ENCODE measurements around the gene GPATCH1.
"Not testable (repeated sequence)": the region's sequence is repeated elsewhere in the genome, so short reads cannot be mapped to it uniquely, and the experiment has no call there.

The GPATCH1 gene

DNA sequence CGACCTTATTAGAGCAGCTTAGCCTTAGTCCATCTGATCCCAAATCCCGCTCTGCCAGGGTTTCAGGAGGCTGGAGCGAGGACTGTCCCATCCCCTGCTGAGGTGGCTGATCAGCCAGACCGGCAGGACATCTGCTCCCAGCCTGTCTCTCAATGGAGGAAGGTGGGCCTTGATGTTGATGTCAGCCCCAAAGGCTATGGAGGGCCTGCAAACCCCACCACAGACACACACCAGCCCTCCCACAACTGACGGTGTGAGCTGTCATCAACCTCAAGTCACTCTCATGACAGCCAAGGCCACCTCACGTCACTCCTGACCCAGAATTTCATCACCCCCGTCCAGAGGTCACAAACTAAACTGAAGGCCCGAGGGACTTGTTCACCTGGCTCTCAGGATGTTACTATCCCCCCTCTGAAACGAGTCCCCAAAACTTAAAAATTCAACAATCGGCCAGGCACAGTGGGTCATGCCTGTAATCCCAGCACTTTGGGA is 41.8 kb upstream of the GPATCH1 start:
- Histone ChIP-seq H3K36me3 (replicated peaks) (no peaks in the 10 kb centered on the region), H3K27ac (no peak overlapping the region), H3K4me3 (ENCODE audit: low read depth, low read length) (no peak overlapping the region), H3K27me3 (replicated peaks) (no peaks in the 10 kb centered on the region)
- DNase-seq = no peak
- in situ Hi-C loops (cut with HindIII; ENCODE audit: low pct_ligation_motif_present, low sequenced_read_pairs) = no loop called here
- TF ChIP-seq, protein P1, sequence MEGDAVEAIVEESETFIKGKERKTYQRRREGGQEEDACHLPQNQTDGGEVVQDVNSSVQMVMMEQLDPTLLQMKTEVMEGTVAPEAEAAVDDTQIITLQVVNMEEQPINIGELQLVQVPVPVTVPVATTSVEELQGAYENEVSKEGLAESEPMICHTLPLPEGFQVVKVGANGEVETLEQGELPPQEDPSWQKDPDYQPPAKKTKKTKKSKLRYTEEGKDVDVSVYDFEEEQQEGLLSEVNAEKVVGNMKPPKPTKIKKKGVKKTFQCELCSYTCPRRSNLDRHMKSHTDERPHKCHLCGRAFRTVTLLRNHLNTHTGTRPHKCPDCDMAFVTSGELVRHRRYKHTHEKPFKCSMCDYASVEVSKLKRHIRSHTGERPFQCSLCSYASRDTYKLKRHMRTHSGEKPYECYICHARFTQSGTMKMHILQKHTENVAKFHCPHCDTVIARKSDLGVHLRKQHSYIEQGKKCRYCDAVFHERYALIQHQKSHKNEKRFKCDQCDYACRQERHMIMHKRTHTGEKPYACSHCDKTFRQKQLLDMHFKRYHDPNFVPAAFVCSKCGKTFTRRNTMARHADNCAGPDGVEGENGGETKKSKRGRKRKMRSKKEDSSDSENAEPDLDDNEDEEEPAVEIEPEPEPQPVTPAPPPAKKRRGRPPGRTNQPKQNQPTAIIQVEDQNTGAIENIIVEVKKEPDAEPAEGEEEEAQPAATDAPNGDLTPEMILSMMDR (IDR thresholded peaks at IDR 0.05; ENCODE audit: low read depth, low read length, missing control alignments) = no peak

DNA sequence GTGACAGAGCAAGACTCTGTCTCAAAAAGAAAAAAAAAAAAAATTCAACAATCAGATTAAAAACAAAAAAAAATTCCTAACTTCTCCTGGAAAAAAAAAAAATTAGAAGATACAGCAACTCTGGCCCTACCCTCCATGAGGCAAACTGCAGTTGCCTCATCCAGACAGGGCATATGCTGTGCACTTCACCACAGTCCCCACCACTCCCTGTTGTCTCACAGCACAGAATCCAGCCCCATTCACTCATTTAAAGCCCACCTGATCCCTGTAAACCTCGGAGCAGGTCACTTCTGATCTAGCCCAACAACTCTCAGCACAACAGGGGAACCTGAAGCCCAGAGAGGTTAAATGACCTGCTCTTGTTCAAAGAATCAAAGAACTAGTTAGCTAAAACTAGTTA is 41.2 kb upstream of the GPATCH1 start:
- no peak for DNase-seq
- TF ChIP-seq, protein P1 (IDR thresholded peaks at IDR 0.05; ENCODE audit: low read depth, low read length, missing control alignments) = no peak
- in situ Hi-C loops (cut with HindIII; ENCODE audit: low pct_ligation_motif_present, low sequenced_read_pairs) = no loop called here

DNA sequence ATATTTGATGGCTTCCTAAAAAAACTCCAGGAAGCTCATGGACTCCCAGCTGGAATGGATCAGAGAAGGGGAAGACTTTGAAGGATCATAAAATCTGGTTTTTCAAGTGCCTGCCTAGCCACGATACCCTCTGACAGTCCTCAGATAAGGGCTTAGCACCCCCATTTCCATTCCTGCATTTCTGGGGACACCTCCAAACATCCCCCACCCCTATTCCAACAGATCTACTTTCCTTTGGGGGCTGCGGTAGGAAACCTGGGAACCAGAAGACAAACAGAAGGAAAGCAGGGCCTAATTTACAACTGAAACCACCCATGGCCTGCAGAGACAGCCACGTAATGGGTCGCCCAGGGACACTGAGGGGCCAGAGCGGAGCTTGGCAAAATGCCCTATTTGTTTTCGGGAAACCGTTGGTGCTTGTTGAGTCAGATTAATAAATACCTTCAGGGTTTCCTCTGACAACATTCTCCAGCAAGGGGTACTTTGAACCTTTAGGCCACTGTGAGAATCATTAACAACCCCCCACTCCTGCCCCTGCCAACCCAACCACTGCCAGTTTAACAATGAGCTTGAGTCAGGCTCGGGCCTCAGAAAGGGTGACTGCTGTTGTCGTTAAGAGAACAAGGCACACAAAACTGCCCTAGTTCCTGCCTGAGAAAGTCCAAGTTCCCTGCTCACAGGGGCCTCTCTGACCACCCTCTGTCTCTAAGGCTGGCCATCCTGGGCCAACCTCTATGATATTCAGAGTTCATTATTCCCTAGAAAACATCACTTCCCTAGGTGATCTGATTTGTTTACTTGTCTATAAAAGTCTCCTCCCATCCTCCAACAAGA is 39.8 kb upstream of the GPATCH1 start:
- H3K36me3 ChIP-seq (replicated peaks) = no peaks in the 10 kb centered on the region
- H3K4me3 ChIP-seq (ENCODE audit: low read depth, low read length) = no peak overlapping the region
- H3K27ac ChIP-seq = no peak overlapping the region
- TF ChIP-seq, protein P1 (IDR thresholded peaks at IDR 0.05; ENCODE audit: low read depth, low read length, missing control alignments) = no peak
- in situ Hi-C loops (cut with HindIII; ENCODE audit: low pct_ligation_motif_present, low sequenced_read_pairs) = no loop called here
- no peaks in the 10 kb centered on the region for H3K27me3 ChIP-seq (replicated peaks)
- DNase-seq = no peak

More for the DNA sequence above, 41.2 kb upstream of the GPATCH1 start:
- Histone ChIP-seq H3K4me3 (ENCODE audit: low read depth, low read length) (no peak overlapping the region), H3K36me3 (replicated peaks) (no peaks in the 10 kb centered on the region), H3K27me3 (replicated peaks) (no peaks in the 10 kb centered on the region), H3K27ac (no peak overlapping the region)

DNA sequence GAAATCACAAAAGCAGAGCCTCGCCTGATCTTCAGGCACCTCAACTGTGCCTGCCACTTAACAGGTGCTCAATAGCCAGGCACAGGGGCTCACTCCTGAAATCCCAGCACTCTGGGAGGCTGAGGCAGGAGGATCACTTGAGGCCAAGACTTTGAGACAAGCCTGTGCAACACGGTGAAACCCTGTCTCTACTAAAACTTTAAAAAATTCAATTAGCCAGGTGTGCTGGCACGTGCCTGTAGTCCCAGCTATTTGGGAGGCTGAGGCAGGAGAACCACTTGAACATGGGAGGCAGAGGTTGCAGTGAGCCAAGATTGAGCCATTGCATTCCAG is 39.2 kb upstream of the GPATCH1 start:
- H3K27me3 ChIP-seq (replicated peaks); in situ Hi-C loops (cut with HindIII; ENCODE audit: low pct_ligation_motif_present, low sequenced_read_pairs); H3K36me3 ChIP-seq (replicated peaks); H3K27ac ChIP-seq; DNase-seq; H3K4me3 ChIP-seq (ENCODE audit: low read depth, low read length): not testable (repeated sequence)

DNA sequence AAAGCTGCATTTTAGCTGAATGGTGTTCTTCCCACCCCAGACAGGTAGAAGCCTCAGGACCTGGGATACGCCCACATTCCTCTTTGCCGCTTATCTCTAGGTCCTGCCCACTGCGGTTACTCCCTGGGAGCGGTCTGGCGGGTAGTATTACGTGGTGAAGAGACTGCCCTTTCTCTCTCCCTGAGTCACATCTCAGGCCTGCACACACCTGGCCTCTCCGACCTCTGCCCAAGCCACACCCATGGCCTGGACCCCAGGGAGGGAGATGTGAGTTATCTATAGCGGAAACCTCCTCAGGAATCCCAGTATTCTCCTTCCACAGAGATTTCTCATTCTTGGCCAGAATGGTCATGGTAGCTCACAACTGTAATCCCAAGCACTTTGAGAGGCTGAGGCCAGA is 33.6 kb upstream of the GPATCH1 start:
- no peak overlapping the region for H3K4me3 ChIP-seq (ENCODE audit: low read depth, low read length)
- TF ChIP-seq, protein P1 (IDR thresholded peaks at IDR 0.05; ENCODE audit: low read depth, low read length, missing control alignments) = no peak
- DNase-seq = no peak
- H3K27me3 ChIP-seq (replicated peaks) = no peaks in the 10 kb centered on the region
- no peak overlapping the region for H3K27ac ChIP-seq
- in situ Hi-C loops (cut with HindIII; ENCODE audit: low pct_ligation_motif_present, low sequenced_read_pairs) = no loop called here
- H3K36me3 ChIP-seq (replicated peaks) = no peaks in the 10 kb centered on the region

DNA sequence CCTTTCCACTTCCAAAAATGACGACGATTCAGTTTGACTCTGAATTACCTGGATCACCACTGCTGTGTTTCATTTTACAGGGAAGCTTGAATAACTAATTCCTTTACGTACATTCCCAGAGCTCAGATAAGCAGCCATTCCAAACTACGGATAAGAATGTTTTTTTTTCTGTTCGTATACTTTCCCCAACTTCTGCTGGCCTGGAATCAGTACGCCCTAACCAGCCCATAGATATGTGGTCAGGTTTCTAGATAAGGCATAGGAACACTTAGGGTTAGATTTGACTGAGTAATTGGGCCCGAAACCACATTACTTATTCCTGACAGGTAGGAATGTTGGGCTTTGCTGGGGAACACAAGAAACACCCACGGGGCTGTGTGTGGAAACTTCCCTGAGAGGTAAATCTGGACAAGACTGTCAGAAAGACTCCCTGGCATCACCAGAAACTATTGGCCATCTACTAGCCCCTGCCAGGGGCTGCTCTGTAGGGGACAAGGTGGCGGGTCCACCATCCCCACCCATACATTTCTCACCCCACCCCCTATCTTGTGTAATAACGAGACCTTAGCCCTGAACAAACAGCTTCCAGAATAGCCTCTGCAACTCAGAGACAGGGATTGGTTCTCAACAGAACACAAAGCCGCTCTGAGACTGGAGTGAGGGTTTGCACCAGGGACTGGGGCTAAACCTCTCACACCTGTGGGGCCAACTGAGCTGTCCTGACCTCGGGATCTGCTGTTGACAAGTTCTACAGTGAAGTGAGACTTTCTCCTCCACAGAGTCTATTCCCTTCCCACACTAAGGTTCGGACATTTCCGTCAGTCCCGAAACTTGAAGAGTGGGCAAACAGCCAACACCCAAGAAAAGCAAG is 31.9 kb upstream of the GPATCH1 start:
- in situ Hi-C loops (cut with HindIII; ENCODE audit: low pct_ligation_motif_present, low sequenced_read_pairs) = no loop called here
- TF ChIP-seq, protein P1 (IDR thresholded peaks at IDR 0.05; ENCODE audit: low read depth, low read length, missing control alignments) = no peak
- DNase-seq = no peak
- Histone ChIP-seq H3K27me3 (replicated peaks) (no peaks in the 10 kb centered on the region), H3K4me3 (ENCODE audit: low read depth, low read length) (no peak overlapping the region), H3K27ac (no peak overlapping the region), H3K36me3 (replicated peaks) (no peaks in the 10 kb centered on the region)

Data from brain microvascular endothelial cell (primary cell).